ENCODE measurements around the gene LRRN4CL. TPM values are rescaled to one million over a fixed set of nuclear protein-coding genes. Genes with fewer than 3 reads are reported as not detected.

The LRRN4CL gene
- total RNA-seq, 1 donor from 2014 or later: not detected

- peaks cover 18% of the 10 kb centered on the region for H3K4me1 ChIP-seq
- Mint-ChIP-seq H3K27ac (no peak overlapping the region), H3K27me3 (ENCODE audit: insufficient read depth, low read depth) (peaks cover 12% of the 10 kb centered on the region), H3K4me3 (peak overlapping the region; percentile 93), H3K36me3 (peaks cover 31% of the 10 kb centered on the region), H3K9me3 (no peaks in the 10 kb centered on the region), H3K4me1 (peaks cover 55% of the 10 kb centered on the region)
- peaks cover 21% of the 10 kb centered on the region for H3K36me3 ChIP-seq
- H3K27me3 ChIP-seq: no peaks in the 10 kb centered on the region
- peak overlapping the region; percentile 95 for H3K4me2 ChIP-seq
- no peak for DNase-seq (ENCODE audit: low spot score)
- H4K20me1 ChIP-seq (ENCODE audit: low read depth): peaks cover 54% of the 10 kb centered on the region
- peak overlapping the region; percentile 85 for H3K9ac ChIP-seq
- peak overlapping the region; percentile 96 for H3K27ac ChIP-seq
- H3K4me3 ChIP-seq: peak overlapping the region; percentile 79
- no peak overlapping the region for H2AFZ ChIP-seq (replicated peaks)
- TF ChIP-seq EZH2phosphoT487 (IDR thresholded peaks at IDR 0.05) (no peak), CTCF (IDR thresholded peaks at IDR 0.05) (peak; percentile 11)
- peaks cover 86% of the 10 kb centered on the region for H3K79me2 ChIP-seq (ENCODE audit: low read depth)
- peaks cover 58% of the 10 kb centered on the region for H3F3A ChIP-seq (ENCODE audit: low read depth)
- no peaks in the 10 kb centered on the region for H3K9me3 ChIP-seq (ENCODE audit: low read depth)
These were observed 37.5 kb upstream of the LRRN4CL start for GRCh38 chr11:62726915-62727164.

- peak overlapping the region; percentile 96 for H3K27ac ChIP-seq
- peaks cover 12% of the 10 kb centered on the region for H3K27me3 Mint-ChIP-seq (ENCODE audit: insufficient read depth, low read depth)
- peak overlapping the region; percentile 95 for H3K4me2 ChIP-seq
- H3K36me3 ChIP-seq: peaks cover 26% of the 10 kb centered on the region
- H3K36me3 Mint-ChIP-seq: peaks cover 36% of the 10 kb centered on the region
- no peak for DNase-seq (ENCODE audit: low spot score)
- H3K27me3 ChIP-seq: no peaks in the 10 kb centered on the region
- peaks cover 18% of the 10 kb centered on the region for H3K4me1 ChIP-seq
- peaks cover 63% of the 10 kb centered on the region for H3F3A ChIP-seq (ENCODE audit: low read depth)
- peak overlapping the region; percentile 93 for H3K4me3 Mint-ChIP-seq
- H3K9me3 Mint-ChIP-seq: no peaks in the 10 kb centered on the region
- H3K9me3 ChIP-seq (ENCODE audit: low read depth): no peaks in the 10 kb centered on the region
- peak overlapping the region; percentile 59 for H3K27ac Mint-ChIP-seq
- peaks cover 57% of the 10 kb centered on the region for H3K4me1 Mint-ChIP-seq
- TF ChIP-seq EZH2phosphoT487 (IDR thresholded peaks at IDR 0.05) (no peak), CTCF (IDR thresholded peaks at IDR 0.05) (no peak), EZH2 (IDR thresholded peaks at IDR 0.05) (no peak)
- no peak overlapping the region for H2AFZ ChIP-seq (replicated peaks)
- peaks cover 54% of the 10 kb centered on the region for H4K20me1 ChIP-seq (ENCODE audit: low read depth)
- H3K9ac ChIP-seq: peak overlapping the region; percentile 85
- H3K4me3 ChIP-seq: peak overlapping the region; percentile 79
- peaks cover 86% of the 10 kb centered on the region for H3K79me2 ChIP-seq (ENCODE audit: low read depth)
These were observed 37.0 kb upstream of the LRRN4CL start for GRCh38 chr11:62726156-62726914.

GRCh38 chr11:62725646-62726045 is 36.3 kb upstream of the LRRN4CL start:
- Histone ChIP-seq H2AFZ (replicated peaks) (no peak overlapping the region), H3K27ac (peak overlapping the region; percentile 96)
- H3K27me3 Mint-ChIP-seq (ENCODE audit: insufficient read depth, low read depth): peaks cover 12% of the 10 kb centered on the region

More at GRCh38 chr11:62725646-62726045, 36.3 kb upstream of the LRRN4CL start:
- no peaks in the 10 kb centered on the region for H3K9me3 ChIP-seq (ENCODE audit: low read depth)
- peaks cover 54% of the 10 kb centered on the region for H4K20me1 ChIP-seq (ENCODE audit: low read depth)
- H3K9ac ChIP-seq: peak overlapping the region; percentile 85
- H3K4me3 Mint-ChIP-seq: peak overlapping the region; percentile 93
- H3F3A ChIP-seq (ENCODE audit: low read depth): peaks cover 68% of the 10 kb centered on the region
- H3K4me1 ChIP-seq: peaks cover 18% of the 10 kb centered on the region
- H3K27ac Mint-ChIP-seq: peak overlapping the region; percentile 59
- peak overlapping the region; percentile 79 for H3K4me3 ChIP-seq
- peaks cover 42% of the 10 kb centered on the region for H3K36me3 Mint-ChIP-seq
- TF ChIP-seq EZH2phosphoT487 (IDR thresholded peaks at IDR 0.05): no peak
- TF ChIP-seq CTCF (IDR thresholded peaks at IDR 0.05): no peak
- no peak for TF ChIP-seq EZH2 (IDR thresholded peaks at IDR 0.05)
- H3K9me3 Mint-ChIP-seq: no peaks in the 10 kb centered on the region
- DNase-seq (ENCODE audit: low spot score): no peak
- H3K27me3 ChIP-seq: no peaks in the 10 kb centered on the region
- H3K4me1 Mint-ChIP-seq: peaks cover 54% of the 10 kb centered on the region
- H3K79me2 ChIP-seq (ENCODE audit: low read depth): peaks cover 86% of the 10 kb centered on the region
- peak overlapping the region; percentile 95 for H3K4me2 ChIP-seq
- H3K36me3 ChIP-seq: peaks cover 32% of the 10 kb centered on the region

Measured in neural progenitor cell (in vitro differentiated cells).